Activated T-helper 1 cell treated with anti-CD3 and anti-CD28 coated beads, Interleukin-12 subunit alpha, Interleukin-12 subunit beta, Interleukin-2, Interleukin-4 antibody, amounts not matched to agents 30 ng/mL and 10 ng/mL and 1 ng/mL, durations not matched to agents 14 hours and 24 hours and 36 hours (primary cell): ENCODE results near the gene MNAT1. TPM values are rescaled to one million over a fixed set of nuclear protein-coding genes. Genes with fewer than 3 reads are reported as not detected.

Source experiments
- DNase-seq: peaks from one replicate; pipeline ENCODE4 v3.0.0; 2021; ENCODE audit warnings: low spot score
- H3K27ac Mint-ChIP-seq: one replicate; pipeline ENCODE4 v1.8.0; 2021; ENCODE audit warnings: mild to moderate bottlenecking, mixed read lengths
- H3K27me3 Mint-ChIP-seq: one replicate; pipeline ENCODE4 v1.8.0; 2022; ENCODE audit warnings: mild to moderate bottlenecking, moderate library complexity, mixed read lengths; ENCODE audit not compliant: insufficient read depth
- H3K36me3 Mint-ChIP-seq: one replicate; pipeline ENCODE4 v1.8.0; 2021; ENCODE audit warnings: low read depth, mixed read lengths
- H3K4me1 Mint-ChIP-seq: one replicate; pipeline ENCODE4 v1.8.0; 2021; ENCODE audit warnings: low read depth, mixed read lengths
- H3K4me3 Mint-ChIP-seq: one replicate; pipeline ENCODE4 v1.8.0; 2021; ENCODE audit warnings: mild to moderate bottlenecking, moderate library complexity, mixed read lengths
- H3K9me3 Mint-ChIP-seq: one replicate; pipeline ENCODE4 v1.8.0; 2021; ENCODE audit warnings: mixed read lengths
- intact Hi-C: fragments of 100-400 bp; cut with micrococcal nuclease; formaldehyde crosslinking; loops from one replicate; pipeline ENCODE4 v1.15.1; 2024
- total RNA-seq: library from RNA; stranded (reverse); gene quantifications from 2 replicates; pipeline ENCODE4 v1.2.3, GENCODE V29; 2022

Gene MNAT1
- total RNA-seq, 1 donor from 2014 or later, result 45.1 TPM

DNA sequence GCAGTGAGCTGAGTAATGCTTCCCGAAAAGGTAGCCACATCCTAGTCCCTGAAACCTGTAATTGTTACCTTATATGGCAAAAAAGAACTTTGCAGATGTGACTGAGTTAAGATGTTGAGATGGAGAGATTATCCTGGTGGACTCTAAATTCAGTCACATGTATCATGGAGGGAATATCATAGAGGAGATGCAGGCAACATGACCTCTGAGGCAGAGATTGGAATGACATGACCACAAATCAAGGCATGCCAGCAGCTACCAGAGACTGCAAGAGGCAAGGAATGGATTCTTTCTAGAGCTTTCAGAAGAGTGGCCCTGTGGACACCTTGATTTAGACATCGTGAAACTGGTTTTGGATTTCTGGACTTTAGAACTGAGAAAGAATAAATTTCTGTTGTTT lies 265.0 kb downstream of the MNAT1 start:
- no peak overlapping the region for H3K27ac Mint-ChIP-seq
- no peak overlapping the region for H3K4me3 Mint-ChIP-seq
- H3K9me3 Mint-ChIP-seq, result no peaks in the 10 kb centered on the region
- H3K27me3 Mint-ChIP-seq, result no peaks in the 10 kb centered on the region
- intact Hi-C loops, result no loop called here
- DNase-seq, result no peak
- H3K36me3 Mint-ChIP-seq, result no peaks in the 10 kb centered on the region
- H3K4me1 Mint-ChIP-seq, result no peaks in the 10 kb centered on the region

DNA sequence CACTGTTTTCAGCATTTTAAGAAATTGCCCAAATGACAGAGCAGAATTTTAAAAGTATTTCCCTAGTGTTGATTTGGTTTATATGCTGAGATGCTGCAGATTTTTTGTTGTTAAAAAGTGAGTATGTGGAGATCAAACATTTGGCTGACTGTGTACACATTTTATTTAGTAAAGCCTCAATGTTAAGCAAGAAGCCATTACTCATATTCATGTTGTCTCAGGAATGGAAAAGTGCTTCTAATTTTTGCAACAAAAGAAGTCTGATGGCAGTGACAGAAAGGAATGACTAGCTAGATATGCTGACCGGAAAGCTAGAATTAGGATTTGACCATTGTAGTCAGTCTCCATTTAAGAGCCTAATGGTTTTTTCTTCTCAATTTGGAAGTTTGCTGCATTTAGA lies 269.0 kb downstream of the MNAT1 start:
- Mint-ChIP-seq H3K27me3 (no peaks in the 10 kb centered on the region), H3K4me1 (no peaks in the 10 kb centered on the region), H3K27ac (no peak overlapping the region), H3K4me3 (no peak overlapping the region), H3K36me3 (no peaks in the 10 kb centered on the region), H3K9me3 (no peaks in the 10 kb centered on the region)
- no peak for DNase-seq
- intact Hi-C loops, result no loop called here

DNA sequence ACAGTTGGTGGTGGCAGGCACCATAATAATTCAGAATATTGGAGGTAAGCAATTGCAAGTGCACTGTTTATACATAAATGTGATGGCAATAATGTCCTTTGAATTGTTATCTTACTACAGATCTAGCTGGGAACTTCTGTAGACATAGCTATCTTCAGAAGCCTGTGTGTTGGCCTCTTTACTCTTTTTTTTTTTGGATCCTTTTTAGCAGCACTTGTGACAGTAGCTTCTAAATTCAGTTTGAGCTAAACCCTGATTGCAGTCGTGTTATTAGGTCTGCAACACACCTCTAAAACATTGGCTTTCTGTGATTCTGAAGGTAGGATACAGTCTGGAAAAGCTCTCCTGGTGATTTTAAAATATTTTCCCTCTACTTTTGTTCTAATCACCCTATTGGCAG lies 285.0 kb downstream of the MNAT1 start:
- Mint-ChIP-seq H3K36me3 (no peaks in the 10 kb centered on the region), H3K4me1 (no peaks in the 10 kb centered on the region), H3K4me3 (no peak overlapping the region), H3K27ac (no peak overlapping the region), H3K9me3 (no peaks in the 10 kb centered on the region), H3K27me3 (peaks cover 3% of the 10 kb centered on the region)
- DNase-seq, result no peak
- intact Hi-C loops, result no loop called here

Other genes with a start within 250 kb of the MNAT1 start
- not detected in 2 replicates for gene C14orf39, start 248.7 kb upstream of the MNAT1 start, total RNA-seq
- gene SIX6, start 225.6 kb upstream of the MNAT1 start, total RNA-seq, result not detected in 2 replicates
- 0.39 and 0.41 TPM in 2 replicates for gene SIX1, start 85.3 kb upstream of the MNAT1 start, total RNA-seq
- 0.57 and 1.1 TPM in 2 replicates for gene SIX4, start 10.4 kb upstream of the MNAT1 start, total RNA-seq
- gene TRMT5, start 246.3 kb downstream of the MNAT1 start, total RNA-seq, result 17.4 and 19.2 TPM in 2 replicates
- 4.5 and 4.7 TPM in 2 replicates for gene SLC38A6, start 246.5 kb downstream of the MNAT1 start, total RNA-seq